NCI-H2171 (cell line): ENCODE results near the gene VAT1L.
"Not testable (repeated sequence)": the region's sequence is repeated elsewhere in the genome, so short reads cannot be mapped to it uniquely, and the experiment has no call there.

ENCODE experiments used
- DNase-seq: peaks from one replicate; lab custom pipeline; 2025; lab: John Stamatoyannopoulos, UW

VAT1L gene

DNA sequence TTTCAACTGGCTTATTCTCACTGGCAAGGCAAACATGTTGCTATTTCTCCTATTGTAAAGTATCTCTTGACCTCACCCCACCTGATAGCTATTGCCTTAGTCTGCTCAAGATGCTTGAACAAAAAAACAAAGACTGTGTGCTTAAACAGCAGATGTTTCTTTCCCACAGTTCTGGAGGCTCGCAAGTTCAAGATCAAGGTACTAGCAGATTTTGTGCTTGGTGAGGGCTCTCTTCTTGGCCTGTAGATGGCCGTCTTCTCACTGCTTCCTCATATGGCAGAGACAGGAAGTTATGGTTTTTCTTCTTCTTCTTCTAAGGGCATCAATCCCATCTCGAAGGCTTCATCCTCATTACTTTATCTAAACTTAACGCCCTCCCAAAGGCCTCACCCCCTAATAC is 124.3 kb downstream of the VAT1L start:
- no peak for DNase-seq

DNA sequence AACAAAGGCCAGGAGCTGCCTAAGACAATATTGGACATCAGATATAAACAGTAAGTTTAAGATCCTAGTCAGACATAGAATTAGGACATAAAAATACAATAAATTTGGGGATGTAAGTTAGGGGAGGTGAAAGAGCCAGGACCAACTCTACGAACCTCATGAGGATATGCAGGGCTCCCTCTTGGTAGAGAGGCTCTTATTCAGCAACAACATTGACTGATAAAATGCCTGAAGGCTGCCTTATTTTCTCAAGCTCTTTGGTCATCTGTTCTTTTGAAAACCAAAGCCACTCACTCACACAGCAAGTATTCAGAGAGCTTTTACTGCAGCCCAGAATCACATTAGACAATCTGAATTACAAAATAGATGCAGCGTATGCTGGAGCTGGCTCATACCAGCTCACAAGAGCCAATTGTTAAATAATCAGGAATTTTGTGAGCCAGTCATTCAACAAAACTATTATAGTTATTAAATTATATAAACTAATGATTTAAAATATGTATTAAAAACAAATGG is 125.4 kb downstream of the VAT1L start:
- no peak for DNase-seq

DNA sequence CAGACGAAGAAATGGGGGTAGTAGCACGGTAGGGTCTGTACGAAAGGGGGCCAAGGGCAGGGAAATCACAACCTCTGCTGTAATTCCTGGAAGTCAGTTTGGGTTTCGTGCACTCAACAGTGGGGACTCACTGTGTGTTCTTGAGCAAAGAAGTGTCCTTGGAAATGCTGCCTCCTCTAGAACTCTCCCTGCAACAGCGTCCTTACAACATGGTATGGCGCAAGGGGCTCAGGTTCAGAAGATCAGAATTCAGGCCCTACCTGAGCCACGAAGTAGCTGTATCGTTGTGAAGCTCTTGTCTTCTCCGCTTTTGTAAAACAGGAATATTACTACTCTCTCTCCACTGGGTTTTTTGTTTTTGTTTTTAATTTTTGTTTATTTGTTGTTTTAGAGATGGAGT is 127.7 kb downstream of the VAT1L start:
- no peak for DNase-seq

DNA sequence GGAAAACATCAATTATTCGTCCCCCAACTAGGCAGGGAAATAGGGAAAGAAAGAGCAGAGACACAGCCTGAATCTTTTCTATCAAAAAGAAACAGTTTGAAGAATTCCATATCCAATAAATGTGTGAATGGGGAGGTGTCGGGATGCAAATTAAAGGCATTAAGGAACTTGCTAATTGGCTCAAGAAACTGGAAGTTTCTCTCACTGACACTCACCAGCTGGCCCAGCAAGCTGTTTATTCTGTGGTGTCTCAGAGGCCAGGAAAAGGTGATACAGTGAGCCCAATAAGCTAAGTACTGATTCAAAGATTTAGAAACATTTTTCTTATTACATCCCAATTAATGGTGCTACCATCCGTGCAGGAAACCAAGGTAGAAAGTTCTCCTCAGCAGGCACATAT is 129.6 kb downstream of the VAT1L start:
- no peak for DNase-seq

DNA sequence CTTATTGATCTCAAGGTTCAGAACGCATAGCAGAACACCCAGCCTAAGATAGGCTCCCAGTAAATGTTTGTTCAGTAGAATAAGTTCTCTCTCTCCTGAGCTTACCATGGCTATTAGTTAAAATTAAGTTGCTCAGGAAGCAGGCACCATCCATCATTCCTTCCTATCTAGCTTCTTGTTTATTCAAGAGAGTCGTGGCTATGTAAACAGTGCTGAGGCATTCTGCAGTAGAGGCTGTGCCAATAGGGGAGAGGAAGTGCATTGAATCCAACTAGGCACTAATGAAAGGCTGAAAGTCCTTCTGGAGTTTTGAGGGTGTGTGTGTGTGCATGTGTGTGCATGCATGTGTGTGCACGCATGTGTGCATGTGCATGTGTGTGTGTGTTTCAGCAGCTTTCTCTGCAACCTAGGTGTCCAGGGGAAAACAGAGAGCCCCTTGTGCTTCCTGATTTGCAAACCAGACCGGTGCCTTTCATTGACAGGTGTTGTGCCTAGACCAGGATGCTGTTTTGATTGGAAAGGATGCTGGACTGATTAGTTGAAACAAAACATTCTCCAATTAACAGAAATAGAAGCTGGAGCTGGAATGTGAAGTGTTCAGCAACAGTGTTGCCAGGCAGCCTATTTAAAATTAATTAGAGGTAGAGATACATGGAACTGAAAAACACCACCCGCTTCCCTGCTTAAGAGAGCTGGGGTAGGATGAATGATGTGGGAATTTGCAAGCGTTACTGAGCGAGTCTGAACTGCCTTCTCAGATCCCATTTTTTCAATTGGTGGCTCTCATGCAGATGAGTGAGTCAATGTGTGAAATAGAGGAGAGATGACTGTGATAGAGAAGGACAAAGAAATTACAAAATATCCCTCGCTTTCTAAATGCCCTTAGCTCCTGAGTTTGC is 130.7 kb downstream of the VAT1L start:
- no peak for DNase-seq

DNA sequence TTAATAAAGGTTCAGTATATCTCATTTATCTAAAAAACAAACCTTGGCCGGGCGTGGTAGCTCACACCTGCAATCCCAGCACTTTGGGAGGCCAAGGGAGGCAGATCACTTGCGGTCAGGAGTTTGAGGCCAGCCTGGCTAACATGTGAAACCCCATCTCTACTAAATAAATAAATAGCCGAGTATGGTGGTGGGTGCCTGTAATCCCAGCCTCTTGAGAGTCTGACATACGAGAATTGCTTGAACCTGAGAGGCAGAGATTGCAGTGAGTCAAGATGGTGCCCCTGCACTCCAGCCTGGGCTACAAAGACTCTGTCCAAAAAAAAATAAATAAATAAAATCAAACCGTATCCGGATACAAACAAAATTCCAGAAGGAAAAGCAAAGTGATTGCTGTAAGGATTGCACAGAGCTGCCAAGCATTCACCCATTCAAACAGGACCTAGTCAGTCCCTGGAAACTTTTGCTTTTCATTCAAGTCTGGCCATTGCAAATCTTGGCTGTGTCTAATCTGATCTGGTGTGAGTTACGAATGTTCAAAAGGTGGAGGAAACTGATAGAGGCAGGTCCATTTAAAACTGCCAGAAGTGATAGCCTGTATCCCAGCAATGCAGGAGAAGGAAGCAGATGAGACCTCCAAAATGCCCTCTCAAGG is 131.5 kb downstream of the VAT1L start:
- DNase-seq: no peak

DNA sequence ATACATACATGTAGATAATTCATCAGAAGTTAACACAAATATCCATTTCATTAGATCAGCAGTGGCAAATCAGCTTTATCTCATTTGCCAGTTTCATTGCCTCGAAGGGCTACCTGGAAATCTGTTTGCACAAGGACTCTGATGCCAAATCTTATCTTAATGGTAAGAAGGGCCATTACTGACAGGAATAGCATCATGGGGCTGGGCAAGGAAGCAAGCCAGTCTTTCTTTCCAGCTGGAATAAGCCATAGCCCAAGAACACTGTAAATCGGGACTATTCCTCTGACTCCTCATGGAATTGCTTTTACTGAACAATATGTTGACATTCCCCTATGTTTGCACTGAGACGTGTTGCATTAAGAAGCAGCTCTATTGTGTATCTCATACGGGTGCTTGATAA is 132.6 kb downstream of the VAT1L start:
- no peak for DNase-seq

DNA sequence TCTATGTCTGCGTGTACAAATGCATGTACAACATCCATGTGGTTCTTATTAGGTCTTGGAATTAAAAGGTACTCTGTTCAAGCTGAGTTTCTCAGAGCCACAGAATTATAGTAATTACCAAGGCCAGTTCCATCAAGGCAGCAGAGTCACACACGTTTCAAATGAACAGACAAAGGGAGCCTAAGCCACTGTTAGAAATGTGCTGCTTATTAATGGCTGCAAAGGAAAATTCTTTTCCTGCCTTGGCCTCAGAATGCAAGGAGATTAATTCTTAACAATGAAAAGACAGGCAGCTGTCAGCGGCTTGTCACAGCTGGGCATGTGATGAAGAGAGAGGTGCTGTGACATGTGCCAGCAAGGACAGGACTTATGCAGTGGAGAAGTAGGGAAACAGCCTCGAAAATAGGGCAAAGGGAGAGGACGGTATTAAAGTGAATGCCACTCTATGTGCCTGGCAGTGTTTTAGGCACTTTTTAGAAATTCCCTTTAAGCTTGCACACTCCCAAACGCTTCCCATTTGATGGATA is 133.9 kb downstream of the VAT1L start:
- no peak for DNase-seq

DNA sequence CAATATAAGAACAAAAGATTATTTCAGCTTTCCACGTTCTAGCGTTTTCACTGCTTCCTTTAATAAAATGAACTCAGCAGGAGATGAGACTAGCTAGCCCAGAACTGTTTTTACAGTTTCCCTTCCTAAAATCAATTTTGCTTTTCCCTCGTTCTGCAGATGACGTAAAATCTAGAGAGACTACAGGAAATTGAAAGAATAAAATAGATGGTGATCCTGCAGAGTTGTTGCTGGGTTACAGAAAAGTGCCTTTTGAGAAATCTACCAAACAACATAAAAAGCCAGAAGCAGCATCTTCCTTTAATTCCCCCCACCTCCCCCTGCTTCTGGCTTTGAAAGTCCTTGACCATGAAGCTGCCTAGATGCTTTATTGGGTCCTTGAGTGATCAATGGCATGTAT is 137.2 kb downstream of the VAT1L start:
- no peak for DNase-seq

DNA sequence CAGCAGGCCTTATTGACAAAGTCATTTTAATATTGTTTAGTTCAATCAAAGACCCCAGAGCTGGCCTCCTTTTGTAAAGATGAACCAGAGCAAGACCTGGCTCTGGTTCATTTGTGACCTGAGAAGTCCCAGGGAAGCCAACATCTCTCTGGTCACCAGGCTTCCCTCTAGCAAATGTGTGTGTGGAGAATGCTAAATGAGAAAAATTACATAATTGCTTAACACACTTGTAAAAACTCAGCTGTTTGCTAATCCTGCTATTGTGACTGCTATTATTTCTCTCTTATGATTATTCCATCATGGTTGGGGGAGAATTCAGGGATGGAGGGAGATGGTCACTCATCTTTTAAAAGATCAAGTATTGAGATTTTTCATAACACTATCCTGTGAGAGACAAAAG is 139.7 kb downstream of the VAT1L start:
- DNase-seq: no peak

DNA sequence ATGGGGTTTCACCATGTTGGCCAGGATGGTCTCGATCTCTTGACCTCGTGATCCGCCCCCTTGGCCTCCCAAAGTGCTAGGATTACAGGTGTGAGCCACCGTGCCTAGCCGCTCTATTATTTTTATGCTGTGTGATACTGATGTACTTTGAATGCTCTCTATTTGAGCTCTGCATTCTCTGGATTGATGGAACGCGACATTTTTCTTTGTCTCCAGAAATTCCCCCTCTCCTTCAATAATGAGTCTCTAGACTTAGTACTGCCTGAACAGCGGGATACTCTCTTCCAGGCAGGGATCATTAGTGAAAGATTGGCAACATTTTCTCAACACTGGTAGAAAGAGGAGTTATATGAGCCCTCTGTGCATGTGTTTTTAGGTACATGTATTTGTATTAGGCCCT is 140.6 kb downstream of the VAT1L start:
- DNase-seq: no peak

DNA sequence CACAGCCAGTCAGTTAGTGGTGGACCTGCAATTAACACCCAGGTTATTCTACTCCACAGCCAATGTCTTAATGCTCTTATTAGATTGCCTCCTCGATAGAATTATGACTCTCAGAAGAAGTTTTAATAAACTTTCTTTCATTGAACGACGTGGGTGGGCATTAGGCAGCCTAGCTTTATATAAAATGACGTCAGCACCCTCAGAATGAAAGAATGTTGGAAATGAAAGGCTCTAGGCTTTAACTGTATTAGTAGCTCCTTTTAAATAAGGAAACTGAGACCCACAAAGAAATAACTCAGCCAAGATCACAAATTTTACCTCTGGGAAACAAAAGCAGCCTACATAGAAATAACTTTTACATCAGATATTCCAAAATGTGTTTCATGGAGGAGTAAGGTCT is 142.7 kb downstream of the VAT1L start:
- DNase-seq: no peak

DNA sequence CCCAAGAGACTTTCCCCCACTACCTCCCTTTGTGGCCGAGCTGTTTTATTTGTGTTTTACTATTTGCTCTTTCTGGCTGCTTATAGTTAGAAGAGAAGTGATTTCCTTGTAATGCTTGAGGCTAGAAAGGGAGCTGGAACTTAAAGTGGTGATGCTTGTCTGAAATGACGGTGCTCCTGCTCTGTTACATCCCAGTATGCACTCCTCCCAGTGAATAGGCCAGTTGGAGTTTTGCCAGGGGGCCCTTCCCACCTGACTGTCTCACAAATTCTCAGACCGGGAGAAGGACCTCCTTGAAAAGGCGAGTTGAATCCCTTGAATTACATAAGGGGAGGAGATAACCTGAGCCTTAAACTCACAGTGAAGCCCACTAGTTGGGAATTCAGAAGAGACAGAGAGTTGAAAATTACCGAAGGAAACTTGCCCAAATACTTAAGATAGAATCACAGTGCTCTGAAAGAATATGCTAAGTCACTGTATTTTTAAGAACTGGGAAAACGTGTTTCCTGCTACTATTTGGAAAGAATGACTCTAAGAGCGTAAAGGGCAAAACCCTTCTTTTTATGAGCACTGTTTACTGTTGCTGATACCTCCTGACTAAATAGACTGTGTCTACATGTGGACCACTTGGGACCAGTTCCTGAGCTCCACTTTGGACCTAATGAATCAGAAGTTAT is 149.2 kb downstream of the VAT1L start:
- no peak for DNase-seq

DNA sequence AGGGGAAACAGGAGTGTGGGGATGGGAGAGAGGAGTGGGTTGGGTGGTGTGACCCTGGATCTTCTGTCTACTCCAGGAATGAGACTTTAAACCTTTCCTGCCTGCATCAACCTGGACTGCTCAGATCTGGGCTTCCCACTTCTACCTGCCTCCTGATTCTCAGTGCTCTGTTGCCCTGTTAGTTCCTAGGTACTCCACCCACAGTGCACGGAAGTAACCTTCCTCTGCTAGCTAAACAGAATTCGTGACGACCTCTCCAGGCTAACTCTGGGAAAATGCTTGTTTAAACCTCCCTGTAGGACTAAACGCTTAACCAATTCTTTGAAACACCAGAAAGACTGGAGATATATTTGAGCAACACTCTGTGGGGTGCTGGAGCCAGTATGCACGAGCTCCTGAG is 150.5 kb downstream of the VAT1L start:
- DNase-seq: no peak

DNA sequence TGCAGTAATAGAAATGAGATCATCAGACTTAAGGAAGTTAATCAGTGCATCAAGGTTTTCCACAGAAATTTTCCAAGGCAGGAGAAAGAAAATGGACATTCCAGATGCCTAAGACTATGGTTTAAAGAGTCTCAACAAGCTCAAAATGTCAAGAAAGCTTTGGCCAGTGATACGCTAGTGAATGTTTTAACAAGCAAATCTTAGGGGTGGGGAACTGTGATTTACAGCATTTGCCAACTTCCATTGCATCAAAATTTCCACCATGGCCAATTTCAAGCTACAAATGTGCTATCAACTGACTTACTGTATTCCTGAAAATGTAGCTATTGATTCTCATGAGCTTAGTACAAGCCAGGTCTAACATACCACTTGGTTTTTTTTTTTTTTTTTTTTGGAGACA is 151.6 kb downstream of the VAT1L start:
- DNase-seq: no peak

DNA sequence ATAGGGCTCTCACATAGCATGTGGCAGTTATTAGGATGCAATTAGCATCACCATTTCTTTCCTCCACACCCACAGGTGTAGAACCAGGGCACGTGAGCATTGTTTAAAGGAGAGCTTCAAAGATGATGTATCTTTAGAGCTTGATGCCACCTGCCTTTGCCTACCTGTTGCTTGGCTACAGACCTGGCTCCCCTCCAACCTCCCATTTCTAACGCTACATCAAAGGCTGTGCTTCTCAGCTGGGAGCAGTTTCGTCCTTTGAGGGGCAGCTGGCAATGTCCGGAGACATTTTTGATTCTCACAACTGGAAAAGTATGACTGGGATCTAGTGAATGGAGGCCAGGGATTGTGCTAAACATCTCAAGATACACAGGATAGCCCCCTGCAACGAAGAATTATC is 155.4 kb downstream of the VAT1L start:
- no peak for DNase-seq

DNA sequence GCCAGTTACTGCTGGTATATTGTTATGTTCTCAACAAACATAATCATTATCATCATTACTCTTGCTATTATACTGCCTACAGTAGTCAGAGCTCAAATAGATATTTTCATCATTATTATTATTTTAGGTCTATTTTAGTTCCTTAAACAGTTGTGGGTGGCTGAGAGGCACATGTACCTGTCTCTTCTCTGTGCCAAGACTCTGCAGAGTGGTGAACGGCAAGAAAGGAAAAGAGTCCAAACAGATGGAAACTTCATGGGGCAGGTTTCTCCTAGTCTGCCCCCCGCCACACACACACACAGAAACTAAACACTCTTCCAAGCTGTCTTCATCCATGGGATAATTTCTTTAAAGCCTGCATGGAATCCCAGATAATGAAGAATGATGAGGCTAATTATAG is 156.3 kb downstream of the VAT1L start:
- no peak for DNase-seq

DNA sequence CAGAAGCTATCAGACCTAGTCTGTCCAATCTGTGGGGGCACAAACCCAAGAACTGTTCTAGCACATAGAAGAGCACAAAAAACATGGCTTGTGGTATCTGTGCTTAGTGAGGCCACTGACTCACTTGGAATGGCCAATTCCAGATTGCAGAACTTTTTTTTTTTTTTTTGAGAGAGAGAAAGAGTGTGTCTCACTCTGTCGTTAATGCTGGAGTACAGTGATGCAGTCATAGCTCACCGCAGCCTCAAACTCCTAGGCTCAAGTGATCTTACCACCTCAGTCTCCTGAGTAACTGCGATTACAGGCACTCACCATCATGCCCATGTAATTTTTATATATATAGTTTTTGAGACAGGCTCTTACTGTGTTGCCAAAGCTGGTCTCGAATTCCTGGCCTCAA is 156.8 kb downstream of the VAT1L start:
- DNase-seq: no peak

DNA sequence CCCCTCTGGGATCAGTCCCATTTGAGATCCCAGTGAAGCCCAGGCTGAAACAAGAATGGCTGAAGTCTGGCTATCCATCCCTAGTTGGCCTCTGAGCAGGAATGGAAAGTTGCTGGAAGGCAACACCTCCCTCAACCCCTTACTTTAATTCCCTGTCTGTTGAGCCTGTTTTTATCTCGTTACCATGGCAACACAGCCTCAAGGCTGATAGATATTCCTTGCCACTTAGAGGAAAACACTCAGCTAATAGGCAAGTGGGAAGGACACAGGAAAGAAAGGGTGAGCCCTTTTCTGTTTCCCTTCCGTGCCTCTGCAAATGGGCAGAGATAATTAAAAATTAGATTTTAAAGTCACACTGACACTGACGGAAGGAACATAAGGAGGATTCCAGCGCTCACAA is 158.5 kb downstream of the VAT1L start:
- no peak for DNase-seq

DNA sequence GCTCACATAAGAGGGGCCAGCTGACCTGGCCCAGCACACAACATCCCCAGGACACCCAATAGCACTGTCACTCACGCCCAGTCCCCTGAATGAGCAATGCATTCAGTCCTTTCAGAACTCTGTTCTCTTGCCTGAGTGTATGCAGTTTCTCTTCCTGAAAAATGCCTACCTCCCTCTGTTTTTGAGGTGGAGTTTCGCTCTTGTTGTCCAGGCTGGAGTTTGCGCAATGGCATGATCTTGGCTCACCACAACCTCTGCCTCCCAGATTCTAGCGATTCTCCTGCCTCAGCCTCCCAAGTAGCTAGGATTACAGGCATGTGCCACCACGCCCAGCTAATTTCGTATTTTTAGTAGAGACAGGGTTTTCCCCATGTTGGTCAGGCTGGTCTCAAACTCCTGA is 159.2 kb downstream of the VAT1L start:
- DNase-seq: not testable (repeated sequence)

DNA sequence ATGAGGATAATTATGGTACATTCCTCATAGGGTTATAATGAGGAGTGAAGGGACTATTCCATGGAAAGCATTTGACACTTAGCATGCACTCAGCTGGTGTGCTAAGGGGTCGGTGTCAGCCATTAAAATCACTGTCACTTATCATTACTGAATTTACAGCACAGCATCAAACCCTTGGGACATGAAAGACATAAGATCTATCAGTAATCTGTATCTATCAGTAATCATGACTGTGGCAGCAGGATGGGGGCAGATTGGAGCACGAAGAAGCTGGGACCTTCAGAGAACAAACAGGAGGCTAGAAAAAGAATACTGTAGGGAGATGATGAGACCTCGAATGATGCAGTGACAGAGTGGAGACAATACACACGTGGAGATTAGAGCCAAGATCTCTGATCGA is 160.5 kb downstream of the VAT1L start:
- DNase-seq: no peak

DNA sequence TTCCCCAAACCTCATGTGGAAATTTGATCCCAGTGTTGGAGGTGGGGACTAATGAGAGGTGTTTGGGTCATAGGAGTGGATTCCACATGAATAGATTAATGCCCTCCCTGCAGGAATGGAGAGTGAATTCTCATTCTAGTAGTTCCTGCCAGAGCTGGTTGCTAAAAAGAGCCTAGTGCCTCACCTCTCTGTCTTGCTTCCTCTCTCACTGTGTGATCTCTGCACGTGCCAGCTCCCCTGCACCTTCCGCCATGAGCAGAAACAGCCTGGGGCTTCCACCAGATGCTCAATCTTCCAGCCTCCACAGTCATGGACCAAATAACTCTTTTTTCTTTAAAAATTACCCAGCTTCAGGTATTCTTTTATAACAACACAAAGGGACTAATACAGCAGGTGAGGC is 161.1 kb downstream of the VAT1L start:
- DNase-seq: no peak

DNA sequence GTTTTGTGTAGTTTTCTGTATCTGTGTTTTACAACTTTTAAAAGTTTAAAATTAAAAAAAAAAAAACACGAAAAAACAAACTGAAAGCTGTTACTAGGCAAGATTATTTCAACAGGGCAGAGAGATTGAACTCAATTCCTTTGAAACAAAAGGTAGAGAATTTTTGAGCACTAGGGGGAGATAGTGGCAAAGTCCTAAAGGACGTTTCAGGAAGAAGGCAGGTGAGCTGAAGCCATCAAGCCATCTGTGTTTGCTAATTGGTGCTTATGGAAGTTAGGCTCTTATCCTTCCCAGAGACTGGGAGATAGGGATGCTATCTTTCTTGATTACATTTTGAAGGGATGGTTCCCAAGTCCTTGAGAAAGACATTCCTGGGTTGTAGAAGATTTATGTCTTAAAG is 163.4 kb downstream of the VAT1L start:
- no peak for DNase-seq
